H1 (cell line): ENCODE measurements around the gene JPH3. TPM values are rescaled to one million over a fixed set of nuclear protein-coding genes. Genes with fewer than 3 reads are reported as not detected.
A peak's percentile ranks its signal among the peaks of the same experiment; 100 is the strongest.

Experiments used
- CTCF ChIA-PET: fragments of 300-600 bp; sonication (Branson Sonifier 250); formaldehyde crosslinking; loops from one replicate; lab custom pipeline; 2021; ENCODE audit not compliant: partially characterized antibody; lab: Charles Lee
- POLR2A ChIA-PET: fragments of 300-600 bp; sonication (Branson Sonifier 250); formaldehyde crosslinking; loops from one replicate; lab custom pipeline; 2021; ENCODE audit warnings: inconsistent platforms; ENCODE audit not compliant: partially characterized antibody; lab: Charles Lee
- DNase-seq, 2 experiments: peaks; one replicate each; pipeline versions ENCODE4 v3.0.0 to v3.0.0-alpha.2; 2010 to 2022; ENCODE audit warnings: low spot score in 2 of 2, low read depth in 1 of 2, mixed read lengths in 1 of 2
- FAIRE-seq: peaks from 2 replicates; lab custom pipeline; 2011; peaks lifted over from hg19 to GRCh38; lab: Jason Lieb, UNC
- H2AFZ ChIP-seq: 2 replicates; pipeline ENCODE4 v1.8.1; 2012; ENCODE audit warnings: low read length, inconsistent platforms
- H2AK5ac ChIP-seq: 2 replicates; pipeline ENCODE4 v1.6.1; 2013; ENCODE audit warnings: low read depth, low read length
- H2BK120ac ChIP-seq: replicated peaks from 2 replicates; pipeline ENCODE3; 2013; ENCODE audit warnings: low read depth, low read length, inconsistent platforms
- H2BK12ac ChIP-seq: 2 replicates; pipeline ENCODE4 v1.6.1; 2013; ENCODE audit warnings: low read depth, low read length
- H2BK15ac ChIP-seq: 2 replicates; pipeline ENCODE4 v1.6.1; 2013; ENCODE audit warnings: low read length
- H2BK20ac ChIP-seq: 2 replicates; pipeline ENCODE4 v1.6.1; 2013; ENCODE audit warnings: low read length
- H2BK5ac ChIP-seq: 2 replicates; pipeline ENCODE4 v1.6.1; 2013; ENCODE audit warnings: low read depth, low read length
- H3K14ac ChIP-seq: 2 replicates; pipeline ENCODE4 v1.6.1; 2013; ENCODE audit warnings: inconsistent platforms; ENCODE audit not compliant: insufficient read length
- H3K18ac ChIP-seq: 2 replicates; pipeline ENCODE4 v1.6.1; 2013; ENCODE audit warnings: low read length; ENCODE audit errors: extremely low read depth
- H3K23ac ChIP-seq: 2 replicates; pipeline ENCODE4 v1.6.1; 2013; ENCODE audit warnings: inconsistent platforms; ENCODE audit not compliant: insufficient read length
- H3K23me2 ChIP-seq: 2 replicates; pipeline ENCODE4 v1.6.1; 2013; ENCODE audit warnings: low read depth, low read length
- H3K27ac ChIP-seq: 2 replicates; pipeline ENCODE4 v1.6.1; 2011; ENCODE audit warnings: low read depth, low read length, inconsistent platforms
- H3K27me3 ChIP-seq, 4 experiments: replicated peaks in 1 of 4; 1 replicate in 1 of 4; 2 replicates in 3 of 4; pipeline versions ENCODE4 v1.6.1 to v1.8.1; 2011 to 2013; ENCODE audit warnings: low read length in 3 of 4, mild to moderate bottlenecking in 3 of 4, inconsistent platforms in 2 of 4, mixed read lengths in 2 of 4, moderate library complexity in 1 of 4; ENCODE audit not compliant: control insufficient read depth in 3 of 4, insufficient read depth in 3 of 4; ENCODE audit errors: extremely low read depth in 1 of 4
- H3K36me3 ChIP-seq, 4 experiments: 2 replicates each; pipeline versions ENCODE4 v1.6.1 to v1.8.1; 2011 to 2013; ENCODE audit warnings: mild to moderate bottlenecking in 4 of 4, low read length in 3 of 4, moderate library complexity in 2 of 4, control low read depth in 1 of 4, inconsistent platforms in 1 of 4; ENCODE audit not compliant: insufficient read depth in 4 of 4, control insufficient read depth in 2 of 4
- H3K4ac ChIP-seq: replicated peaks from 2 replicates; pipeline ENCODE3; 2013; ENCODE audit warnings: low read length, low read depth, mixed read lengths, inconsistent platforms; ENCODE audit not compliant: insufficient read length
- H3K4me1 ChIP-seq, 4 experiments: replicated peaks in 1 of 4; 1 replicate in 1 of 4; 2 replicates in 3 of 4; pipeline versions ENCODE4 v1.6.1 to v1.8.1; 2011 to 2013; ENCODE audit warnings: low read length in 3 of 4, inconsistent platforms in 2 of 4, mixed read lengths in 1 of 4; ENCODE audit not compliant: insufficient read depth in 4 of 4, control insufficient read depth in 3 of 4
- H3K4me2 ChIP-seq, 2 experiments: 2 replicates each; pipeline versions ENCODE4 v1.6.1 to v1.8.1; 2011 to 2013; ENCODE audit warnings: low read depth in 2 of 2, low read length in 2 of 2, control low read depth in 1 of 2, inconsistent platforms in 1 of 2, mild to moderate bottlenecking in 1 of 2; ENCODE audit not compliant: insufficient read depth in 1 of 2
- H3K4me3 ChIP-seq, 4 experiments: fragments of 200-600, 300-600 bp in 1 of 4; sonication (generic), shearing (Covaris generic), sonication (Bioruptor Twin) in 1 of 4; 2 replicates each; pipeline versions ENCODE4 v1.5.1 to v1.8.1; 2011 to 2016; ENCODE audit warnings: low read length in 4 of 4, low read depth in 3 of 4, control low read depth in 2 of 4, inconsistent platforms in 2 of 4, mild to moderate bottlenecking in 2 of 4, mixed read lengths in 1 of 4, moderate library complexity in 1 of 4; ENCODE audit not compliant: insufficient read depth in 2 of 4; ENCODE audit errors: extremely low read depth in 1 of 4
- H3K56ac ChIP-seq: replicated peaks from 2 replicates; pipeline ENCODE3; 2013; ENCODE audit warnings: low read depth, mild to moderate bottlenecking, mixed read lengths, low read length, inconsistent platforms; ENCODE audit not compliant: insufficient read length
- H3K79me1 ChIP-seq: 2 replicates; pipeline ENCODE4 v1.6.1; 2013; ENCODE audit warnings: low read depth, low read length, control low read depth
- H3K79me2 ChIP-seq, 2 experiments: 2 replicates each; pipeline versions ENCODE4 v1.6.1 to v1.8.1; 2012 to 2013; ENCODE audit warnings: low read length in 2 of 2, mild to moderate bottlenecking in 2 of 2, inconsistent platforms in 1 of 2; ENCODE audit not compliant: insufficient read depth in 2 of 2, control insufficient read depth in 1 of 2
- H3K9ac ChIP-seq, 4 experiments: replicated peaks in 1 of 4; 1 replicate in 1 of 4; 2 replicates in 3 of 4; pipeline versions ENCODE4 v1.6.1 to v1.8.1; 2011 to 2013; ENCODE audit warnings: low read depth in 3 of 4, low read length in 3 of 4, control low read depth in 2 of 4, mild to moderate bottlenecking in 2 of 4, moderate library complexity in 2 of 4, inconsistent platforms in 1 of 4; ENCODE audit errors: extremely low read depth in 1 of 4
- H3K9me3 ChIP-seq, 2 experiments: 2 replicates each; pipeline versions ENCODE4 v1.6.1 to v1.8.1; 2012 to 2013; ENCODE audit warnings: mild to moderate bottlenecking in 2 of 2, moderate library complexity in 2 of 2, control low read depth in 1 of 2, inconsistent platforms in 1 of 2, low read depth in 1 of 2, low read length in 1 of 2, mixed read lengths in 1 of 2; ENCODE audit not compliant: insufficient read depth in 2 of 2
- H4K20me1 ChIP-seq, 2 experiments: replicated peaks in 1 of 2; 2 replicates each; pipeline versions ENCODE3 to v1.8.1; 2011 to 2013; ENCODE audit warnings: inconsistent platforms in 2 of 2, low read length in 2 of 2, mild to moderate bottlenecking in 1 of 2; ENCODE audit not compliant: insufficient read depth in 2 of 2, control insufficient read depth in 1 of 2
- H4K5ac ChIP-seq: 2 replicates; pipeline ENCODE4 v1.6.1; 2013; ENCODE audit warnings: low read length, low read depth, mixed read lengths, inconsistent platforms; ENCODE audit not compliant: insufficient read length
- H4K8ac ChIP-seq: 2 replicates; pipeline ENCODE4 v1.8.0; 2013; ENCODE audit warnings: mild to moderate bottlenecking, moderate library complexity, low read length, inconsistent platforms; ENCODE audit not compliant: insufficient read depth; ENCODE audit errors: extremely low read depth
- H4K91ac ChIP-seq: replicated peaks from 2 replicates; pipeline ENCODE3; 2013; ENCODE audit warnings: low read length, mixed read lengths, inconsistent platforms; ENCODE audit not compliant: insufficient read length
- HDAC2 ChIP-seq, 2 experiments: fragments of 300-600 bp in 1 of 2; sonication (generic) in 1 of 2; IDR thresholded peaks; 2 replicates each; pipeline ENCODE4 v1.6.1; 2011 to 2012; ENCODE audit warnings: low read depth in 2 of 2, low read length in 2 of 2, mild to moderate bottlenecking in 2 of 2, moderate library complexity in 2 of 2, borderline replicate concordance in 1 of 2, inconsistent platforms in 1 of 2
- WGBS, 2 experiments: shearing (Covaris generic) in 1 of 2; methylation state at CpG; one replicate each; pipeline versions ENCODE4 v1.1.6 to v1.1.7; 2013 to 2015; ENCODE audit warnings: low lambda C conversion rate in 2 of 2, mixed read lengths in 2 of 2, inconsistent platforms in 1 of 2, low coverage in 1 of 2, missing lambda C conversion rate in 1 of 2; ENCODE audit not compliant: insufficient replicate concordance in 2 of 2, insufficient coverage in 1 of 2, insufficient read length in 1 of 2; ENCODE audit errors: extremely low coverage in 1 of 2, missing lambda C conversion rate in 1 of 2; 5-methylcytosine and 5-hydroxymethylcytosine counted together
- polyA plus RNA-seq, 7 experiments: library from polyadenylated mRNA; depleted of rRNA in 3 of 7; stranded (reverse) in 5 of 7; unstranded in 2 of 7; fragments of >200 nt in 5 of 7; fragments of 200-250 nt in 2 of 7; gene quantifications; 1 replicate in 5 of 7; 2 replicates in 1 of 7; 4 replicates in 1 of 7; pipeline versions ENCODE4 v1.2.1 to v1.2.3, GENCODE V29; 2011 to 2013; ENCODE audit warnings: missing spikeins in 2 of 7, mixed read lengths in 2 of 7
- total RNA-seq: library from RNA; stranded (reverse); fragmentation: NEBNext Ultra II Directional; extraction: Animal tissue kit (Norgen Biotek cat#: 25700); gene quantifications from 2 replicates; pipeline ENCODE4 v1.2.1, GENCODE V29; 2021

JPH3 gene
- total and polyA plus RNA-seq, 2 of the 8 experiments (the other 6 are each of a cell fraction or from before 2014, with no cell fraction given) = 10.3 to 28.3 TPM

DNA sequence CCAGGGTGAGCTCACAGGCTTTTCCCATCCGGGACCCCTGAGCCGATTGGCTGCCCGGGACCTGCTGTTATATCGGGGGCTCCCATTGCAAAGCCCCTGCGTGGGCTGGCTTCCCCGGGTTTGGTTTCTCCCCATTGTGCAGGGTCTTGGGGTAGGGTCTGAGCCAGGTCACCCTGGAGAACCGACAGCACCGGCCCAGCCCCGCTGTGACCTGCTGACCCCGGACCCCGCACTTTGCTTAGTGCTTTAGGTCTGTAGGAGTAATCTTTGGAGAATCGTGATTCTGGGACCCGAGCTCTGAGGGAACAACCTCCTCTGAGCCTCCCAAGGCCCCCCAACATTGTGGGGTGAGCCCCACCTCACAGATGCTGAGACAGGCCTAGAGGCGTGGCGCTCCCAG lies 62.9 kb downstream of the JPH3 start:
- Histone ChIP-seq H3K79me2 (no peaks in the 10 kb centered on the region), H3K4me3 (no peak overlapping the region), H4K91ac (no peak overlapping the region), H3K23me2 (no peaks in the 10 kb centered on the region), H3K14ac (no peak overlapping the region), H4K5ac (no peak overlapping the region), H3K4ac (no peak overlapping the region), H2BK15ac (no peak overlapping the region), H3K27me3 (no peaks in the 10 kb centered on the region), H2AK5ac (no peak overlapping the region), H3K36me3 (no peaks in the 10 kb centered on the region), H4K20me1 (peaks cover 0 to 18% of the 10 kb centered on the region in 2 experiments), H2BK20ac (no peak overlapping the region), H3K9ac (no peak overlapping the region), H4K8ac (peak overlapping the region; percentile 16; the same call in 1 of the 2 replicates), H2AFZ (no peak overlapping the region), H3K27ac (no peak overlapping the region), H3K4me2 (no peak overlapping the region), H2BK5ac (no peak overlapping the region), H3K4me1 (peaks cover 0 to 7% (median 0%) of the 10 kb centered on the region in 4 experiments; a peak in 1 of 7 replicates), H3K18ac (no peak overlapping the region), H3K79me1 (peaks cover 2% of the 10 kb centered on the region), H3K9me3 (no peaks in the 10 kb centered on the region), H2BK12ac (no peak overlapping the region), H3K23ac (no peak overlapping the region), H2BK120ac (no peak overlapping the region), H3K56ac (no peak overlapping the region)
- ChIA-PET CTCF (interaction anchor here (0.9 to 2.4 kb wide), 9 partner anchors 9 to 250 kb away, joined by 3 to 7 read pairs (median 3); no protein-coding TSS in a partner anchor), POLR2A (interaction anchor here (1.0 kb wide), 1 partner anchor 73 kb away, joined by 3 read pairs; no protein-coding TSS in a partner anchor)
- 86% methylated on average over 11 of the region's 15 CpGs; no CpG with 5 or more reads in 1 of the 2 experiments for WGBS, 2 experiments
- FAIRE-seq (no peak), DNase-seq (no peak)
- TF ChIP-seq HDAC2 (IDR thresholded peaks at IDR 0.05; ENCODE audit: borderline replicate concordance in 1 of 2, low read depth in 2 of 2, low read length in 2 of 2) = no peak
